ENCODE measurements around the gene AMOTL2. TPM values are rescaled to one million over a fixed set of nuclear protein-coding genes. Genes with fewer than 3 reads are reported as not detected.

The AMOTL2 gene
- total RNA-seq, 3 donors from 2014 or later, result 78.3 to 281 (median 83.2) TPM

GRCh38 chr3:134394380-134394779 lies 20.1 kb upstream of the AMOTL2 start:
- TF ChIP-seq POLR2A (IDR thresholded peaks at IDR 0.05) (no peak), CTCF (IDR thresholded peaks at IDR 0.05) (no peak), POLR2AphosphoS5 (IDR thresholded peaks at IDR 0.05) (no peak)
- H3K9me3 ChIP-seq, result no peaks in the 10 kb centered on the region
- no peaks in the 10 kb centered on the region for H3K4me1 ChIP-seq
- H3K27me3 ChIP-seq, result no peaks in the 10 kb centered on the region
- no peak overlapping the region for H3K4me3 ChIP-seq
- H3K36me3 ChIP-seq, result no peaks in the 10 kb centered on the region
- DNase-seq (ENCODE audit: low spot score in 2 of 2), result no peak
- intact Hi-C loops (cut with DNase I; ENCODE audit: low total_unique reads), result no loop called here
- peak overlapping the region in 1 of 2 donors; percentile 26 for H3K27ac ChIP-seq

- Histone ChIP-seq H3K27ac (peak overlapping the region; percentile 10 to 62), H3K4me1 (no peaks in the 10 kb centered on the region), H3K9me3 (no peaks in the 10 kb centered on the region), H3K36me3 (no peaks in the 10 kb centered on the region), H3K4me3 (no peak overlapping the region), H3K27me3 (no peaks in the 10 kb centered on the region)
- DNase-seq (ENCODE audit: low spot score in 2 of 2), result no peak
- intact Hi-C loops (cut with DNase I; ENCODE audit: low total_unique reads), result no loop called here
- TF ChIP-seq POLR2A (IDR thresholded peaks at IDR 0.05), result no peak
- TF ChIP-seq CTCF (IDR thresholded peaks at IDR 0.05), result no peak
- no peak for TF ChIP-seq POLR2AphosphoS5 (IDR thresholded peaks at IDR 0.05)
Observed at GRCh38 chr3:134393074-134393473, 18.8 kb upstream of the AMOTL2 start.

GRCh38 chr3:134392336-134392983 lies 18.2 kb upstream of the AMOTL2 start:
- TF ChIP-seq POLR2A (IDR thresholded peaks at IDR 0.05) (no peak), CTCF (IDR thresholded peaks at IDR 0.05) (no peak), POLR2AphosphoS5 (IDR thresholded peaks at IDR 0.05) (no peak)
- H3K4me1 ChIP-seq, result no peaks in the 10 kb centered on the region

GRCh38 chr3:134389865-134390264 lies 15.6 kb upstream of the AMOTL2 start:
- no peaks in the 10 kb centered on the region for H3K9me3 ChIP-seq
- H3K27me3 ChIP-seq, result no peaks in the 10 kb centered on the region
- H3K4me3 ChIP-seq, result no peak overlapping the region
- H3K36me3 ChIP-seq, result no peaks in the 10 kb centered on the region
- H3K4me1 ChIP-seq, result no peaks in the 10 kb centered on the region
- DNase-seq (ENCODE audit: low spot score in 2 of 2), result no peak
- intact Hi-C loops (cut with DNase I; ENCODE audit: low total_unique reads), result loop anchor here (5.0 kb wide), 1 partner anchor 1003 kb away; no protein-coding TSS in a partner anchor
- TF ChIP-seq POLR2AphosphoS5 (IDR thresholded peaks at IDR 0.05) (no peak), POLR2A (IDR thresholded peaks at IDR 0.05) (no peak), CTCF (IDR thresholded peaks at IDR 0.05) (no peak)
- no peak overlapping the region for H3K27ac ChIP-seq

More at GRCh38 chr3:134392336-134392983, 18.2 kb upstream of the AMOTL2 start:
- Histone ChIP-seq H3K9me3 (no peaks in the 10 kb centered on the region), H3K27ac (peak overlapping the region; percentile 10 to 62), H3K36me3 (no peaks in the 10 kb centered on the region), H3K4me3 (no peak overlapping the region), H3K27me3 (no peaks in the 10 kb centered on the region)
- intact Hi-C loops (cut with DNase I; ENCODE audit: low total_unique reads), result no loop called here
- DNase-seq (ENCODE audit: low spot score in 2 of 2), result no peak

- H3K4me3 ChIP-seq, result no peak overlapping the region
- no peaks in the 10 kb centered on the region for H3K36me3 ChIP-seq
- TF ChIP-seq CTCF (IDR thresholded peaks at IDR 0.05), result no peak
- no peak for TF ChIP-seq POLR2A (IDR thresholded peaks at IDR 0.05)
- TF ChIP-seq POLR2AphosphoS5 (IDR thresholded peaks at IDR 0.05), result no peak
- intact Hi-C loops (cut with DNase I; ENCODE audit: low total_unique reads), result loop anchor here (5.0 kb wide), 1 partner anchor 1002 kb away; no protein-coding TSS in a partner anchor
- H3K27ac ChIP-seq, result no peak overlapping the region
- DNase-seq (ENCODE audit: low spot score in 2 of 2), result no peak
- H3K4me1 ChIP-seq, result no peaks in the 10 kb centered on the region
- H3K9me3 ChIP-seq, result no peaks in the 10 kb centered on the region
- no peaks in the 10 kb centered on the region for H3K27me3 ChIP-seq
Observed at GRCh38 chr3:134388788-134389485, 14.7 kb upstream of the AMOTL2 start.
